Suppressor macrophage treated with lipopolysaccharide for 4 hours (primary cell): ENCODE data around the gene SUV39H2.
"Not testable (repeated sequence)": the region's sequence is repeated elsewhere in the genome, so short reads cannot be mapped to it uniquely, and the experiment has no call there.

ENCODE experiments used
- DNase-seq: peaks from one replicate; pipeline ENCODE4 v3.0.0-alpha.2; 2020

The SUV39H2 gene

GRCh38 chr10:14876764-14877163 is 1.9 kb upstream of the SUV39H2 start:
- DNase-seq: no peak

GRCh38 chr10:14879124-14879927 is 660 bp downstream of the SUV39H2 start:
- DNase-seq: peak; percentile 11

- DNase-seq: no peak
Observed at GRCh38 chr10:14879928-14880193, 1.2 kb downstream of the SUV39H2 start.

- no peak for DNase-seq
Observed at GRCh38 chr10:14880229-14880628, 1.6 kb downstream of the SUV39H2 start.

GRCh38 chr10:14884082-14884481 is 5.4 kb downstream of the SUV39H2 start:
- DNase-seq: peak; percentile 27

- peak; percentile 6 for DNase-seq
Observed at GRCh38 chr10:14889318-14889717, 10.7 kb downstream of the SUV39H2 start.

- DNase-seq: no peak
Observed at GRCh38 chr10:14891151-14891550, 12.5 kb downstream of the SUV39H2 start.

- DNase-seq: peak; percentile 23
Observed at GRCh38 chr10:14904316-14904732, 25.7 kb downstream of the SUV39H2 start.

GRCh38 chr10:14904864-14905263 is 26.2 kb downstream of the SUV39H2 start:
- no peak for DNase-seq

- no peak for DNase-seq
Observed at GRCh38 chr10:14905890-14906289, 27.2 kb downstream of the SUV39H2 start.

- no peak for DNase-seq
Observed at GRCh38 chr10:14906765-14907164, 28.1 kb downstream of the SUV39H2 start.

GRCh38 chr10:14907591-14907990 is 28.9 kb downstream of the SUV39H2 start:
- not testable (repeated sequence) for DNase-seq

GRCh38 chr10:14909101-14909500 is 30.4 kb downstream of the SUV39H2 start:
- no peak for DNase-seq

GRCh38 chr10:14910953-14911352 is 32.3 kb downstream of the SUV39H2 start:
- DNase-seq: no peak

- DNase-seq: no peak
Observed at GRCh38 chr10:14911801-14912200, 33.1 kb downstream of the SUV39H2 start.

- DNase-seq: no peak
Observed at GRCh38 chr10:14916600-14916999, 37.9 kb downstream of the SUV39H2 start.

GRCh38 chr10:14917827-14918226 is 39.2 kb downstream of the SUV39H2 start:
- no peak for DNase-seq

- no peak for DNase-seq
Observed at GRCh38 chr10:14918964-14919363, 40.3 kb downstream of the SUV39H2 start.

- no peak for DNase-seq
Observed at GRCh38 chr10:14924013-14924412, 45.3 kb downstream of the SUV39H2 start.

GRCh38 chr10:14925268-14925667 is 46.6 kb downstream of the SUV39H2 start:
- DNase-seq: no peak

- DNase-seq: no peak
Observed at GRCh38 chr10:14926061-14926470, 47.4 kb downstream of the SUV39H2 start.

GRCh38 chr10:14926722-14927416 is 48.2 kb downstream of the SUV39H2 start:
- DNase-seq: peak; percentile 29

GRCh38 chr10:14930610-14931009 is 51.9 kb downstream of the SUV39H2 start:
- DNase-seq: no peak

GRCh38 chr10:14936584-14936983 is 57.9 kb downstream of the SUV39H2 start:
- DNase-seq: no peak

- DNase-seq: peak; percentile 32
Observed at GRCh38 chr10:14938971-14939370, 60.3 kb downstream of the SUV39H2 start.
